ENCODE measurements around the gene VENTX. TPM values are rescaled to one million over a fixed set of nuclear protein-coding genes. Genes with fewer than 3 reads are reported as not detected.

The VENTX gene
- total RNA-seq, 1 experiment from 2014 or later, result 28.0 TPM

GRCh38 chr10:133267293-133267692 lies 29.6 kb downstream of the VENTX start (continued):
- TF ChIP-seq CREM (CRISPR knock-in tag; IDR thresholded peaks at IDR 0.05), result no peak
- no peak for TF ChIP-seq NFE2L1 (CRISPR knock-in tag; IDR thresholded peaks at IDR 0.05)
- TF ChIP-seq OVOL2 (CRISPR knock-in tag; IDR thresholded peaks at IDR 0.05; ENCODE audit: borderline replicate concordance), result no peak
- TF ChIP-seq, protein P1, sequence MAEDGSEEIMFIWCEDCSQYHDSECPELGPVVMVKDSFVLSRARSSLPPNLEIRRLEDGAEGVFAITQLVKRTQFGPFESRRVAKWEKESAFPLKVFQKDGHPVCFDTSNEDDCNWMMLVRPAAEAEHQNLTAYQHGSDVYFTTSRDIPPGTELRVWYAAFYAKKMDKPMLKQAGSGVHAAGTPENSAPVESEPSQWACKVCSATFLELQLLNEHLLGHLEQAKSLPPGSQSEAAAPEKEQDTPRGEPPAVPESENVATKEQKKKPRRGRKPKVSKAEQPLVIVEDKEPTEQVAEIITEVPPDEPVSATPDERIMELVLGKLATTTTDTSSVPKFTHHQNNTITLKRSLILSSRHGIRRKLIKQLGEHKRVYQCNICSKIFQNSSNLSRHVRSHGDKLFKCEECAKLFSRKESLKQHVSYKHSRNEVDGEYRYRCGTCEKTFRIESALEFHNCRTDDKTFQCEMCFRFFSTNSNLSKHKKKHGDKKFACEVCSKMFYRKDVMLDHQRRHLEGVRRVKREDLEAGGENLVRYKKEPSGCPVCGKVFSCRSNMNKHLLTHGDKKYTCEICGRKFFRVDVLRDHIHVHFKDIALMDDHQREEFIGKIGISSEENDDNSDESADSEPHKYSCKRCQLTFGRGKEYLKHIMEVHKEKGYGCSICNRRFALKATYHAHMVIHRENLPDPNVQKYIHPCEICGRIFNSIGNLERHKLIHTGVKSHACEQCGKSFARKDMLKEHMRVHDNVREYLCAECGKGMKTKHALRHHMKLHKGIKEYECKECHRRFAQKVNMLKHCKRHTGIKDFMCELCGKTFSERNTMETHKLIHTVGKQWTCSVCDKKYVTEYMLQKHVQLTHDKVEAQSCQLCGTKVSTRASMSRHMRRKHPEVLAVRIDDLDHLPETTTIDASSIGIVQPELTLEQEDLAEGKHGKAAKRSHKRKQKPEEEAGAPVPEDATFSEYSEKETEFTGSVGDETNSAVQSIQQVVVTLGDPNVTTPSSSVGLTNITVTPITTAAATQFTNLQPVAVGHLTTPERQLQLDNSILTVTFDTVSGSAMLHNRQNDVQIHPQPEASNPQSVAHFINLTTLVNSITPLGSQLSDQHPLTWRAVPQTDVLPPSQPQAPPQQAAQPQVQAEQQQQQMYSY (CRISPR knock-in tag; IDR thresholded peaks at IDR 0.05), result no peak

DNA sequence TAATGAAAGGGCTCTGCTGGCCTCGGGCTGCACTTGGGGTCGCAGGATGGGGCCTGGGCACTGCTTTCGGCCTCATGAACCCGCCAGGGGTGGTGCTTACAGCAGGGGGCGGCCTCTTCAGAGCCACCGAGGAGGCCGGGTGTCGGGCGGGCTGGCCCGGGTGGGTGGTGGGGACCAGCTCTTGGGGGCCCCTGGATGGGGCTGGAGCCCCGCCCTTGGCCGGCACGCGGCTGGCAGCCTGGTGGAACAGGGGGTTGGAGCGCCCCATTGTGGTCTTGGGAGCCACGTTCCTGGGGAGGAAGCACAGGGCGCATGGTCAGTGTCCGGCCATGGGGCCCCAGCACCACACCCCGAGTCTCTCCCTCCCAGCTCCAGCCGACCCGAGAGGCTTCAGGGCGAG lies 30.2 kb downstream of the VENTX start:
- peak; percentile 49 for ATAC-seq
- no peak overlapping the region for H3K4me3 Mint-ChIP-seq
- no peaks in the 10 kb centered on the region for H3K4me1 Mint-ChIP-seq
- DNase-seq (ENCODE audit: low spot score), result peak; percentile 44
- no peaks in the 10 kb centered on the region for H3K9me3 Mint-ChIP-seq
- peaks cover 13% of the 10 kb centered on the region for H3K27me3 Mint-ChIP-seq (ENCODE audit: low read depth)
- POLR2A ChIA-PET, result no interaction called here
- H3K27ac Mint-ChIP-seq, result no peak overlapping the region
- TF ChIP-seq FOXP1 (CRISPR knock-in tag; IDR thresholded peaks at IDR 0.05; ENCODE audit: borderline replicate concordance) (peak; percentile 41; the same call in 1 of the 2 replicates), EMX1 (CRISPR knock-in tag; IDR thresholded peaks at IDR 0.05) (no peak)
- TF ChIP-seq, protein P2, sequence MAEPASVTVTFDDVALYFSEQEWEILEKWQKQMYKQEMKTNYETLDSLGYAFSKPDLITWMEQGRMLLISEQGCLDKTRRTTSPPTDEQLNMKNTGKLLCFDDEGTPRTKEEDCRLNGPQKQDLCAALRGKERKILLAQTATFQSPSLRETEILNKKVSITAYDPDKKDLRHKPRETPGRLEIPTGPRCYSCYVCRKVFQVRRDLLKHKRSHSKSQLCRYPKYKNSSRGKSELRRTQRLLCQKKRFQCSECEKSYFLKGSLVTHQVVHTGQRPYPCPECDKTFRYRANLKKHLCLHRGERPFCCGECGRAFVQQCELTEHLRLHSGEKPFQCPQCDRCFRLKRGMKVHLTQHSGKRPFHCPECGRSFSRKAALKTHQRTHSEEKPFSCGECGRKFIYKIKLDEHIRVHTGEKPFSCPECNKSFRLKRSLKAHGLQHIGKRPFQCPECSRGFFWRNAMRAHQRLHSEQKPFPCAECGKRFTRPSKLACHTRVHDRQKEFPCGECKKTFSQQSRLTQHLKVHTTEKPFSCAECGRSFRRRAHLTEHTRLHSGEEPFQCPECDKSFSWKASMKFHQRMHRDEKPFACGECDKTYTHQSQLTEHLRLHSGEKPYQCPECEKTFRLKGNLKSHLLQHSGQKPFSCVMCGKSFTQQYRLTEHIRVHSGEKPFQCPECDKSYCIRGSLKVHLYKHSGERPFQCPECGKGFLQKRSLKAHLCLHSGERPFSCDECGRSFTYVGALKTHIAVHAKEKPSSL (CRISPR knock-in tag; conservative IDR thresholded peaks at IDR 0.05), result no peak
- CTCF ChIA-PET, result interaction anchor here (1.0 to 2.0 kb wide), 8 partner anchors 8 to 124 kb away, joined by 3 to 20 read pairs (median 6); partner anchors contain the start of gene ADAM8
- no peaks in the 10 kb centered on the region for H3K36me3 Mint-ChIP-seq

- H3K27me3 Mint-ChIP-seq (ENCODE audit: low read depth), result peaks cover 6% of the 10 kb centered on the region; the same call in 1 of the 2 replicates
- H3K4me3 Mint-ChIP-seq, result no peak overlapping the region
- TF ChIP-seq KAT7 (CRISPR knock-in tag; IDR thresholded peaks at IDR 0.05; ENCODE audit: borderline replicate concordance) (no peak), FOXP1 (CRISPR knock-in tag; IDR thresholded peaks at IDR 0.05; ENCODE audit: borderline replicate concordance) (0 out of 2 replicates have a peak, but pooled peaks have one; percentile 0)
- ATAC-seq (no peak), DNase-seq (ENCODE audit: low spot score) (no peak)
- ChIA-PET CTCF (interaction anchor here (2.0 kb wide), 1 partner anchor 22 kb away, joined by 20 read pairs; no protein-coding TSS in a partner anchor), POLR2A (no interaction called here)
- no peaks in the 10 kb centered on the region for H3K9me3 Mint-ChIP-seq
- H3K4me1 Mint-ChIP-seq, result no peaks in the 10 kb centered on the region
- H3K36me3 Mint-ChIP-seq, result no peaks in the 10 kb centered on the region
- H3K27ac Mint-ChIP-seq, result no peak overlapping the region
Measured at GRCh38 chr10:133268532-133268931, 30.9 kb downstream of the VENTX start.

DNA sequence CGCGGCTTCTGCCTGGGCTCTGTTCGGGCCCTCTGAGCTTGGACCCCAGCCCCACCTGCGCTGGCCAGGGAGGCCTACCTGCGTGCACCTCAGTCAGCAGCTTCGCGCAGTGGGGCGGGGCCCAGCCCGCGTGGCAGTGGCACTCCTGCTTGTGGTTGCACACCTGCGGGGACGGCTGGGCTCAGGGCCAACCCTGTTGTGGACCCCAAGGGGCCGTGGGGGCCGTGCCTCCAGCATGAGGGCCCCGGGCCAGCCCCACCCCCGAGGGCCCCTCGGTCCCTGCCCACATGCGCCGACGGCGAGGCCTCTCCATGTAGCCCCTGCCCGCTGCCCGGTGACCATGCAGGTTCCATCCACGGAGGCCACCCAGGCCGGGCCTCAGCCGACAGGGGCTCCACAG lies 31.7 kb downstream of the VENTX start:
- no peaks in the 10 kb centered on the region for H3K27me3 Mint-ChIP-seq (ENCODE audit: low read depth)
- no peak overlapping the region for H3K27ac Mint-ChIP-seq
- ATAC-seq (no peak), DNase-seq (ENCODE audit: low spot score) (no peak)
- no peaks in the 10 kb centered on the region for H3K36me3 Mint-ChIP-seq
- POLR2A ChIA-PET, result interaction anchor here (0.5 kb wide), 1 partner anchor 303 kb away, joined by 6 read pairs; no protein-coding TSS in a partner anchor
- CTCF ChIA-PET, result interaction anchor here (0.9 kb wide), 1 partner anchor 23 kb away, joined by 6 read pairs; no protein-coding TSS in a partner anchor
- H3K4me3 Mint-ChIP-seq, result no peak overlapping the region
- H3K9me3 Mint-ChIP-seq, result no peaks in the 10 kb centered on the region
- H3K4me1 Mint-ChIP-seq, result no peaks in the 10 kb centered on the region
- TF ChIP-seq ZNF671 (CRISPR knock-in tag; IDR thresholded peaks at IDR 0.05) (no peak), ZNF263 (CRISPR knock-in tag; IDR thresholded peaks at IDR 0.05; ENCODE audit: low read depth) (no peak), IRF2 (CRISPR knock-in tag; IDR thresholded peaks at IDR 0.05; ENCODE audit: borderline replicate concordance, low read depth) (no peak), SP1 (CRISPR knock-in tag; conservative IDR thresholded peaks at IDR 0.05) (no peak), NR1H2 (CRISPR knock-in tag; IDR thresholded peaks at IDR 0.05) (no peak), EMX1 (CRISPR knock-in tag; IDR thresholded peaks at IDR 0.05) (no peak), FOXJ3 (CRISPR knock-in tag; IDR thresholded peaks at IDR 0.05; ENCODE audit: borderline replicate concordance) (no peak)
- TF ChIP-seq, protein P3, sequence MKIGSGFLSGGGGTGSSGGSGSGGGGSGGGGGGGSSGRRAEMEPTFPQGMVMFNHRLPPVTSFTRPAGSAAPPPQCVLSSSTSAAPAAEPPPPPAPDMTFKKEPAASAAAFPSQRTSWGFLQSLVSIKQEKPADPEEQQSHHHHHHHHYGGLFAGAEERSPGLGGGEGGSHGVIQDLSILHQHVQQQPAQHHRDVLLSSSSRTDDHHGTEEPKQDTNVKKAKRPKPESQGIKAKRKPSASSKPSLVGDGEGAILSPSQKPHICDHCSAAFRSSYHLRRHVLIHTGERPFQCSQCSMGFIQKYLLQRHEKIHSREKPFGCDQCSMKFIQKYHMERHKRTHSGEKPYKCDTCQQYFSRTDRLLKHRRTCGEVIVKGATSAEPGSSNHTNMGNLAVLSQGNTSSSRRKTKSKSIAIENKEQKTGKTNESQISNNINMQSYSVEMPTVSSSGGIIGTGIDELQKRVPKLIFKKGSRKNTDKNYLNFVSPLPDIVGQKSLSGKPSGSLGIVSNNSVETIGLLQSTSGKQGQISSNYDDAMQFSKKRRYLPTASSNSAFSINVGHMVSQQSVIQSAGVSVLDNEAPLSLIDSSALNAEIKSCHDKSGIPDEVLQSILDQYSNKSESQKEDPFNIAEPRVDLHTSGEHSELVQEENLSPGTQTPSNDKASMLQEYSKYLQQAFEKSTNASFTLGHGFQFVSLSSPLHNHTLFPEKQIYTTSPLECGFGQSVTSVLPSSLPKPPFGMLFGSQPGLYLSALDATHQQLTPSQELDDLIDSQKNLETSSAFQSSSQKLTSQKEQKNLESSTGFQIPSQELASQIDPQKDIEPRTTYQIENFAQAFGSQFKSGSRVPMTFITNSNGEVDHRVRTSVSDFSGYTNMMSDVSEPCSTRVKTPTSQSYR (CRISPR knock-in tag; IDR thresholded peaks at IDR 0.05), result no peak
- TF ChIP-seq, protein P4, sequence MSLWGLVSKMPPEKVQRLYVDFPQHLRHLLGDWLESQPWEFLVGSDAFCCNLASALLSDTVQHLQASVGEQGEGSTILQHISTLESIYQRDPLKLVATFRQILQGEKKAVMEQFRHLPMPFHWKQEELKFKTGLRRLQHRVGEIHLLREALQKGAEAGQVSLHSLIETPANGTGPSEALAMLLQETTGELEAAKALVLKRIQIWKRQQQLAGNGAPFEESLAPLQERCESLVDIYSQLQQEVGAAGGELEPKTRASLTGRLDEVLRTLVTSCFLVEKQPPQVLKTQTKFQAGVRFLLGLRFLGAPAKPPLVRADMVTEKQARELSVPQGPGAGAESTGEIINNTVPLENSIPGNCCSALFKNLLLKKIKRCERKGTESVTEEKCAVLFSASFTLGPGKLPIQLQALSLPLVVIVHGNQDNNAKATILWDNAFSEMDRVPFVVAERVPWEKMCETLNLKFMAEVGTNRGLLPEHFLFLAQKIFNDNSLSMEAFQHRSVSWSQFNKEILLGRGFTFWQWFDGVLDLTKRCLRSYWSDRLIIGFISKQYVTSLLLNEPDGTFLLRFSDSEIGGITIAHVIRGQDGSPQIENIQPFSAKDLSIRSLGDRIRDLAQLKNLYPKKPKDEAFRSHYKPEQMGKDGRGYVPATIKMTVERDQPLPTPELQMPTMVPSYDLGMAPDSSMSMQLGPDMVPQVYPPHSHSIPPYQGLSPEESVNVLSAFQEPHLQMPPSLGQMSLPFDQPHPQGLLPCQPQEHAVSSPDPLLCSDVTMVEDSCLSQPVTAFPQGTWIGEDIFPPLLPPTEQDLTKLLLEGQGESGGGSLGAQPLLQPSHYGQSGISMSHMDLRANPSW (CRISPR knock-in tag; conservative IDR thresholded peaks at IDR 0.05; ENCODE audit: low read depth), result no peak
- TF ChIP-seq, protein P5, sequence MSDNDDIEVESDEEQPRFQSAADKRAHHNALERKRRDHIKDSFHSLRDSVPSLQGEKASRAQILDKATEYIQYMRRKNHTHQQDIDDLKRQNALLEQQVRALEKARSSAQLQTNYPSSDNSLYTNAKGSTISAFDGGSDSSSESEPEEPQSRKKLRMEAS (CRISPR knock-in tag; IDR thresholded peaks at IDR 0.05), result no peak
